CD1c-positive myeloid dendritic cell (primary cell): ENCODE results near the gene ADAM10.
A peak's percentile ranks its signal among the peaks of the same experiment; 100 is the strongest.
"Not testable (repeated sequence)": the region's sequence is repeated elsewhere in the genome, so short reads cannot be mapped to it uniquely, and the experiment has no call there.

ENCODE experiments used
- DNase-seq: peaks from one replicate; pipeline ENCODE4 v3.0.0-alpha.2; 2016; ENCODE audit errors: extremely low spot score

Gene ADAM10

DNA sequence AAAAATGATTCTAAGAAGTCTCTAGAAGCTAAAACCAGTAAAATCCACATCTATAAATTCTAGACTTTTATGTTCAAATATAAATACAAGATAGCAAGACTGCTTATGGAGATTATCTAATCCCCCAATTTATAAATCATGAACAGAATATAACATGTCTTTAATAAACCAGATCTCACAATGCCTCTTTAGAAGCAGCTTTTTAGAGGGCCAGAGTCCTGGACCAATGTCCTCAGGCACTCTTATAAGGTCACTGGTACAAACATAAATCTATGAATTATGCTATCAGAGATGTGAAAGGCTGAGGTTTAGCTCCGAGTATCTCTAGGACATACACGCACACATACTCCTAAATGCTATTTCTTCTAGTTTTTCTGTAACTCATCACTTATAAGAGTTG, 78.3 kb downstream of the ADAM10 start:
- DNase-seq, result no peak

DNA sequence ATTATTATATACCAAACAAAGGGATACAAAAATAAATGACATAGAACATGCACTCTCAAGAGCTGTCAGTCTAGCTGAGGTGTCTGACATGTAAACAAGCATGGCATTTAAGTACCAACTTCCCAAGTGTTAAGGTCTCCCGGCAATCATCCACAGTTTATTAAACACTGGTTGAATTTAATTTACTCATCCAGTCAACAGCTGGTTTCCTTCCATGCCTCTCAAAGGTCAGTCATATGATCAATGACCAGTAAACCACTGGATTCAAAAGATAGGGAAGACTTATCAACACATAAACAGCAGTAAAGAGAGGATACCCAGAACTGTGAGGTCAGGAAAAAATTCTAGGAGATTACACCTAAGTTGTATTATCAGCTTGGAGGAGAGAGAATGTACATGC, 80.4 kb downstream of the ADAM10 start:
- no peak for DNase-seq

DNA sequence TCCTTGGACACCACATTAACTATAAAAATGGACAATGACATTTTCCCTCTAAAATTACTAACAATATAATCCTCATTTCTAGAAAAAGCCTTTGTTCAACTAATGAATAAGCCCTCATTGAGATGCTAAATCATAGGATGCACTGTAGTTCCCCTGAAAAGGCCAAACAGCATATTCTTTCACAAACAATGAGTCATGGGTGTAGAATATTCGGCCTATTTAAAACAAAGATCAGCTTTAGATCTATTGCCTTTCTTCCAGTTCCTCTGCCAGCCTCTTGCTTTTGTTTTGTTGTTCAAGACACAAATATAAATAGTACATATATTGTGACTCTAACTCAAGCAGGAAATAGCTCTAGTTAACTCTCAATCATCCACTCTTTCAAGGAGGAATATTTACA, 82.5 kb downstream of the ADAM10 start:
- peak; percentile 15 for DNase-seq

DNA sequence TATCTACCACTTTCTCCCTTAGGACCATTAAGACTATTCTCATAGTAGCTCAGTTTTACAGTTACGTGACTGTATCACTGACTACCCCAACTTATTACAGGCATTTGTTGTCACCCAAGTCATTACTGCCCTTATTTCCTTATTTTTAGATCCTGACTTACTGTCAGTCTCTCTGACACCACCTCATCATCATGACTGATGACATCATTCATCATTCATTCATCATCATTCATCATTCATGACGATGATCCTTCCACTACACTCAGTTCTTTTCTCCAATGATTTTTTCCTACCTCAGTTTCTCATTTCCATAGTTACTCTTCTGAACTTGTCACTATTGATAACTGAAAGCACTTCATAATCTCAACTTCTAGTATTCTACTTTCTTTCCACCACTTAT, 83.8 kb downstream of the ADAM10 start:
- DNase-seq, result peak; percentile 2

DNA sequence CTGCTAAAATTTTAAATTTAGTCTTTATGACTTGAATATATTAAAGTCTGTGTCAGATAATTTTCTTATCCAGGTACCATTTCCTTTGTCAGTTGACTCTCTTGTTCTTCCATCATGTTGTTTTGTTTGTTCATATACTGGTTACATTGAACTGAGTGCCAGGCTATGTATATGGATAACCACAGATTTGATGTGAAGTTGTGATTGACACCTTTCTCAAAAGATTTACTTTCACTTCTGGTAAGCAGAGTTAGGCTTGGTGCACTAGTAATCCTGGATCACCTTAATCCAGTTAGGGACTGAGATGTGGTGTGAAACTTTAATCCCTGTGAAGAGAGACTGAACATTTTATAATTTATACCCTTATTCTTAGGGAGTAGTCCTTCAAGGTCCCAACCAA, 99.4 kb downstream of the ADAM10 start:
- no peak for DNase-seq

DNA sequence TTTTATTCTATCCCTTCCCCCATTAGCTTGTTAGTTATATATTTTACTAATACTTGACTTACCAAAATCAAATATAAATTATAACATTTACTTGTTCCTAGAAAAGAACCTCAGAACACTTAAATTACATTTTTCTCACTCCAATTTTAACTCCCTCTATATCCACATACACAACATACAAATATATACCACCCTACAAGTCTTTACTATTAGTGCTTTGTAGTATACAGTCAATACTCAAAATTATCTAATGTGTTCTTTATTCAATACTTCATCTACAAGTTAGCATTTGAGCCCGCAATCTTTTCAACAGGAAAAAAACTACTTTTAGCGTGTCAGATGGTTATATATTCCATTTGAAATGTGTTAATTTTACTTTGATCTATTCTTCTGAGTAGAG, 100.3 kb downstream of the ADAM10 start:
- DNase-seq, result no peak

DNA sequence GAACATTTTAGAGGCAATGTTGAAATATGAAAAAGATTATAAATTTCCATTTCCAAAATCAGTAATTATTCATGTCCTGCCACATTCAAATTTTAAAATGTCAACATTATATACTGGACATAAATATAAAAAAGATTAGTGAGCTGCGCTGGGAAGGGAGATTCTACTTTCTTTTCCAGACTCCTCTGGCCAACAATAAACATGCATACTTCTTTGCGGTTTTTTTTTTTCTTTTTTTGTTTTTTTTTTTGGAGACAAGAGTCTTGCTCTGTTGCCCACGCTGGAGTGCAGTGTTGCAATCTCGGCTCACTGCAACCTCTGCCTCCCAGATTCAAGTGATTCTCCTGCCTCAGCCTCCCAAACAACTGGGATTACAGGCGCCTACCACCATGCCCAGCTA, 105.5 kb downstream of the ADAM10 start:
- no peak for DNase-seq

DNA sequence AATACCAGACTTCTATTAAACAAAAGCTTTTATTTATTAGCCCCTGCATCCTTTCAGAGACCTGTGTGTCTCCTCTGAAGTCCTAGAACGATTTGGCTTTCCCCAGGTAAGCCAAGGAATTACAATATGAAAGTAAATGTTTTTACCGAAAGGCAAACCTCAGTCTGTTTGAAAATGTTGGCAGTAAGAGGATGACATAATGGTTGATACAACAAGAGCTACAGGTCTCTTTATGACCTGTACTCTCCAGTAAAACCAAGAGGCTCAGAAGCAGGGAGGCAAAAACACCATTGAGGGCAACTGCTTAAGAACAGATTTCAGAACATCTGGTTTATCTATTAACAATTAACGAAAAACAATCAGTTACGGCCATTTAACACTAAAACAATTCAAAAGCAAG, 107.8 kb downstream of the ADAM10 start:
- no peak for DNase-seq

DNA sequence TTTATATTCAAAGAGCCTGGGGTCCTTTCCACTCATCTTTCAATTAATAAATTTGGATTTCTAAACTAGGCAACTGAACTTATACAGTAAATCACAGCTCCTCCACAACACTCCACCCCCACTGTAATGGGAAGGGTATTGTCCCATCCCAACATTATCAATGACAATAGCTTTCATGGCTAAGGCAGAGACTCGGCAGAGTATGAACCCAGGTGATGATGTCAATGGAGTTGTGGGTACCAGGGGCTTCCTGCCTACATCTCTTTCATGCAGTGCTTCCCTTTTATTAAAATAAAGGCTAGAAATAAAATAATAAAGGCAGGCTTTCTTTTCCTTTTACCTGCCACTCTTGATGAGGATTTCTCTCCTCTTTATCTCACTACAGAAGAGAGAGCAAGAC, 109.5 kb downstream of the ADAM10 start:
- no peak for DNase-seq

DNA sequence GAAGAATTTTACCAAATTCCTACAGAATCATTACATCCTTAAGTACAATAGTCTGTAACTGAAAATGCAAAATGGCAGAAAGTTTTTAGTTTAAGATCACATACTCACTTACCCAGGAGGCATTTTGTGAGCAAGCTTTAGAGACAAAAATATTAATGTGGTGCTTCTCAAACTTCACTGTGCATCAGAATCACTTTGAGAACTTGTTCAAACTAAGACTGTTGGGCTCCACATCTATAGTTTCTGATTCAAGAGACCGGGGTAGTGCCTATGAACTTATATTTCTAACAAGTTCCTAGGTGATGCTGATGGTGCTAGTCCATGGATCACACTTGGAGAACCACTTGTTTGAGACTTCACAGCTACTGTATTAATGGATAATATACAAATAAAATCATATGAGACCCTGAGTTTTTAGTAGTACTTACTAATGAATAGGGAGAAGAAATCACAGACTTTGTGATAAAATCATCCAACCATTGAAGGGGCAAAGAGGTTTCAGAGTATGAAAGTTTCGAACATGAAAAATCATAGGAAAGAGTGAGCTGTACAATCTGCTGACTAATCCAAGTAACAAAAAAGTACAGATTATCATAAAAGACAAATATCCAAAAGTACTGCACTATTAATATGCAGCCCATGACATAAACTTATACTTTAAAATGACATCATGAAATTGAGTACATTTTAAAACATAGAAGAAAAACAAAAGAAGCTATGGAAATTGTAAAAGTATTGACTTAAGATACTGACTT, 110.3 kb downstream of the ADAM10 start:
- DNase-seq, result no peak

DNA sequence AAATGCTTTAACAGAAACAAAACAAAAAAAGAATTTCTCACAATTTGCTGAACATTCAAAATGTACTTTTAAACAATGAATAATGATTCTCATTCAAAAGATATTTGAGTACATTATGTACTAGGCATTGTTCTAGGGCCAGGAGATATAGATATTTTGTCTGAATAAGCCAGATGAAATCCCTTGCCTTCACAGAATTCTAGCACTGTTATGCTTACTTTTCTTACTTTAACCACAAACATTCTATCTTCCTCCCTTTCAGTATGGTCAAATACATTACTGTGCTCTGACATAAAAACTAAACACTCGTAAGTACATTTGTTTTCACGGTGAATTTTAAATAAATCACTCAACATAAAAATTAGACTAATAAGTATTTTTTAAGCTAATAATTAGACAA, 116.7 kb downstream of the ADAM10 start:
- no peak for DNase-seq

DNA sequence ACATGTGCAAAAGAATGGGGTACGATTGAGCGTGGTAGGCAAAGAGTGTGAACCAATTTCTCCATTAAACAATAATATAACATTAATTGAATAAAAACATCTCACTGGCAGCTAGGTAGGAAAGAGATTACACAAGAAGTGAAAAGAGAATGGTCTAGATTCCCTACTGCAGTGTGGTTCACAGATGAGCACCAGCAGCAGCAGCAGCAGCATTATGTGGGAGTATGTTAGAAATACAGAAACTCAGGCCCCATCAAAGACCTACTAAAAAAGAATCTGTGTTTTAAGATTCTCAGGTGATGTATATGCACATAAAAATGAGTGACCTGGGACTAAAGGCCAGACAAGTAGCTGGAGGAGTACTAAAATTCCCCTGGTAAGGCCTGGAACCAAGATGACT, 118.2 kb downstream of the ADAM10 start:
- DNase-seq, result no peak

DNA sequence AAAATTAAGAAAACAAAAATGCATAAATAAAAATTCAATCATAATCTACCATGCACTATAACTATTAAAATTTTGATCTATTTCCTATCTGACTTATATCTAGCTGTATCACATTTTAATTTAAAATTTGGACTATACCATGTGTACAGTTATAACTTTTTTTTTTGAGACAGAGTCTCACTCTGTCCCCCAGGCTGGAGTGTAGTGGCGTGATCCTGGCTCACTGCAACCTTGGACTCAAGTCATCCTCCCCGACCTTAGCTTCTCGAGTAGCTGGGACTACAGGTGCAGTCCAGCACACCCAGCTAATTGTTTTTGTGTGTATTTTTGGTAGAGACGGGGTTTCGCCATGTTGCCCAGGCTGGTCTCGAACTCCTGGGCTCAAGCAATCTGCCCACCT, 119.9 kb downstream of the ADAM10 start:
- no peak for DNase-seq

DNA sequence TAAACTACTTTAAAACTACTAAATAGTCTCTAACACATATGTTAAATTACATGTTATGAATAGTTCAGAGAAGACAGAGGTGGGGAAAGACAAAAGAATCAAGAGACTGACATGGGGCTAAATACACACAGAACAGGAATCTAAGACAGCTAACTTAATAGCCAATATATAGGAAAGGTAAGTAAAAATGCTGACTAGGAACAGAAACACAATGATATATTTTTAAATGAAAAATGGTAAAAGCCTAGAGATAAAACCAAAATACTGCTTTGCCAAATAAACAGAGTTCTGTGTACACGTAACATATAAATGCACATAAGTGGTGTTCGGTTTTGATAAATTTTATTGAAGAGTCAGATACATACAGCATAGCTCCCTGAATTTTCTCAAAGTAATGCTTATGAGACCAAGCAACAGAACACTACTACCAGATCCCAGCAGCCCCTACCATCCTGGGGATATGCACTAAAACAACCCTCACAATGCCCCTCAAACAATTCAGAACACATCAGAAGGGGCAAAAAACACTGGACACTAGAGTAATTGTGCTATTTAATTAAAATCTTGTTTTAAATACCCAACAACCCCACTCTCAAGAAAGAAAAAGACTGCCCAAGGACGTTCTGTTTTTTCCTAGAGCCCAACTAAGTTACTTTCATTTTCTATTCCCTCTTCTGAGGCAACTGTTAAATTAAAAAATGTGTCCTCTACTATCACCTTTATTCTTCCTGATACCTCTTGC, 121.1 kb downstream of the ADAM10 start:
- DNase-seq, result peak; percentile 31

DNA sequence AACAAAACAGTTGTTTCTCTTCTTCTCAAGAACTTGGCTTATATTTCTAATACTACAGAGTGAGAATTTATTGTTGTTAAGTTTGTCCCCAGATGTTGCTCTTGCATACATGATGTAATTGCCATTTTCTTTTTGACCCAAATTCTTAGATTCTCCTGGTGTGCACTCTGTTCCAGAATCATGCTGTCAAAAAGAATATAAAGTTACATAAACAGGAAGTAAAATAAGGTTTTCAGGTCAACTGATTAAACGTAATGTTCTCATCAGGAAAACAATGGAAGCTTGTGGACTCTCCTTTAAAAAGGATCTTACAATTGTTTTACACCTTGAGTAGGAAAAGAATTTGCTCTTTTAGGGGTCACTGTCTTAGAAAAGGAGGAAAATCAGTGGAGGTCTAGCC, 121.8 kb downstream of the ADAM10 start:
- peak; percentile 5 for DNase-seq

DNA sequence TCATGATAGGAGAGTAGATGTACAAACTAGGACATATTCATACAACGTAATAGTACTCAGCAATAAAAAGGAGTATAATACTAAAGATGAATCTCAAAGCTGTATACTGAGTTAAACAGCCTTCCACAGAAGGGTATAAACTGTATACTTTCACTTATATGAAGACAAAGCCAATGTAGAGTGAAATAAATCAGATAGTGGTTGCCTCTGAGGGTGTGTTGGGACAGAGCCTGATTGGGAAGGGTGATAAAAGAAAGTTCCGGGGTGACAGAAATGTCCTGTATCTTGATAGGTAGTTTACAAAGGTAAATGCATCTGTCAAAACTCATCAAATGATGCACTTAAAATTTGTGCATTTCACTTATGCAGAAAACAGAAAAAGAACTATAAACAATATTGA, 122.5 kb downstream of the ADAM10 start:
- DNase-seq, result no peak

DNA sequence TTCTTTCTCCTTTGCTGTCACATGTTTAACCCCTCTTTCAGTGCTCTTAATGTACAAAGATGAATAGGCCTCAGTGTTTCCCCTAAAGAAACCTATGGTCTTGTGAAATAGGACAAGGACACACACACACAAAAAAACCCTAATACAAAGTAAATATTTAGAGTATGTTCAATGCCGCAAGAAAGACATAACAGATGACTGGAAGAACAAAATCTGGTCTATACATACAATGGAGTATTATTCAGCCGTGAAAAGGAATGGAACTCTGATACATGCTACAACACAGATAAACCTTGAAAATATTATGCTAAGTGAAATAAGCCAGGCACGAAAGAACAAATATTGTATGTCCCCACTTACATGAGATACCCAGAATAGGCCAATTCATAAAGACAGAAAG, 123.1 kb downstream of the ADAM10 start:
- no peak for DNase-seq

DNA sequence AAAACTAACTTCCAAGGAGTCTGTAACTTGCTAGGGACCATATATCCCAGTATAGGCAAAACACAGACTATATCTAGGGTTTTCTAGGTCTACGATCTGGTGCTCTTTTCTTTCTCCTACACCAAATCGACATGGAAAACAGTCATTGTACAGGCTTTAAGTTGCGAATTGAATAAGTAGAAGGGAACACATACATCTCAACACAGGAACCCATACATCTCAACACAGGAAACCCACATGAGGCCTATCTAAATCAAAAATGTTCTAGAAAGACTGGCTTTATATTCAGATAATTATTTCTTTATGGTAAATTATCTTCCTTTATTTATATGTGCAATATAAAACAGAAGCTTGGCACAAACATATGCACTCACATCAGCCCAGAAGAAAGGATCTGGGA, 126.6 kb downstream of the ADAM10 start:
- DNase-seq, result no peak

DNA sequence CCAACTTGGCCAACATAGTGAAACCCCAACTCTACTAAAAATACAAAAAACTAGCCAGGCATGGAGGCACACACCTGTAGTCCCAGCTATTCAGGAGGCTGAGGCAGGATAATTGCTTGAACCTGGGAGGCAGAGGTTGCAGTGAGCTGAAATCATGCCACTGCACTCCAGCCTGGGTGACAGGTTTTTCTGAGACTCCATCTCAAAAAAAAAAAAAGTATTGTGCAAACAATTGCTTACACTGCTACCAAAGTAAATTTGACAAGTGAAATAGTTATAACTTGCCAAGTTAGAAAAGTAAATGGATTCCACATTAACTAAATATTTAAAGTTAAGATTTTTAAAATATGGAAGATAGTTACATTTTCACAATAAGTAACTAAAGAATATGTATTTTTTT, 129.2 kb downstream of the ADAM10 start:
- not testable (repeated sequence) for DNase-seq

DNA sequence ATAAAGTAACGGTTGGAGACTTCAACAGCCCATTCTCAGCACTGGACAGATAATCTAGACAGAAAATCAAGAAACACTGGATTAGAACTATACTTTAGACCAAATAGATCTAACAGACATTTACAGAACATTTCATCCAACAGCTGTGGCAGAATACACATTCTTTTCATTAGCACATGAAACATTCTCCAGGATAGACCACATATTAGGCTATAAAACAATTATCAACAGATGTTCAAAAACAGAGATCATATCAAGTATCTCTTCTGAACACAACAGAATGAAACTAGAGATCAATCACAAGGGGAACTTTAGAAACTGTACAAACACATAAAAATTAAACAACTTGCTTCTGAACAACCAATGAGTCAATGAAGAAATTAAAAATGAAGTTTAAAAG, 133.3 kb downstream of the ADAM10 start:
- no peak for DNase-seq

DNA sequence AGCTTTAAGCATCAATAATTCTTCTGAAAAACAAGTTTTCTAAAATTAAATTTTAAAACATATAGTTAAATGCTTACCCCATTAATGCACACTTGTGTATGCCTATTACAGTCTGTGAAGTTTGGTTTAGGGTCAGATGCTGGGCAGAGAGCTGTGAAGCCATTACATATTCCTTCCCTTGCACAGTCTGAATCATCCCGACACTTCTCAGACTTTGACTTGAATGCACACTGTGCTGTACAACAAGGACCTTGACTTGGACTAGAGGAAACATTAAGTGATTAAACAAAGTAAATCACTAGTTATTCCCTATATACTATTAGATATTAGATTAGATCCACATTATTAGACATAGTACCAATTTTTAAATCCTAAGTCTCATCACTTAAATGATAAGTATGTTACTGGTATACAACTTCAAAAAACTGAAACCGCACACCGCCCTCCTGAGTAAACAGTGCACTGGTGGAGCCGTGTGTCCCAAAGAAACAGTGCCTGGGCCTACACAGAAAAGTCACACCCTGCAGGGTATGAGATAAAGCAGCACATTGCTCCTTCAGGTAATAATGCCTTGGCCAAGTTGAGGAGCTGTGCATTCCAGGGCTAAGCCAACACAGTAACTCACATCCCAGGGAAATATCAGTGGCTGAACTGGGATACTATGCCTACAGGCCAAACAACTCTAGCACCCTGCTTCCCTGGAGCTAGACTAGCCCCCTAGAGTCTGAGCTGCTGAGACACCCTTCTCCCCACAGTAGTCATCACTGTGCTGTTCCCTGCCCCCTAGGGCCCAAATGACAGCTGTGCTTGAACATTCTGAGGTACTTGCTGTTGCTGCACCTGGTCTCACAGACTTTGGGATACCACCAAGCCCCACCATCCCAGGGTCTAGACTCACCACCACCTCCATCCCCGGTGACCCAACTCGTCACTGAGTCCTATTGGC, 137.5 kb downstream of the ADAM10 start:
- no peak for DNase-seq

DNA sequence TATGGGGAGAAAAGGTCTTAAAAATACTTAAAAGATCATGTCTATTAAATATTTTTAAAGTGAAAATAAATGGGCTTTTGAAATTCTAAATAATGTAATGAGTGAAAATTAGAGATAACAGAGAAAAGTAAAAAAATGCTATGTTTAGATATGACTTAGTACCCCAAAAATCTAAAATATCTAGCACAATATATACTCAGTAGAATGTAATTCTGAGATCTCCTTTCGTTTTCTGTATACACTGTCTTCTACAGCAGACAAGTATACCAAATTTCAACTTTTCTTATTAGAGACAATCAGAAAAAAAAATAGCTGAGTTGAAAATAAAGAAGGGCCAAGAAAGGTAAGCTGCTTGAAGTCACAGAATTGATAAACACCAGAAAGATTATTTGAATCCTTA, 140.8 kb downstream of the ADAM10 start:
- DNase-seq, result no peak
